Right lobe of liver (tissue), 4 donors: ENCODE results near the gene PGC.

ENCODE experiments used
- CTCF ChIP-seq, 4 donors: fragments of 200-600 bp in 3 of 4; fragments of 450-650 bp in 1 of 4; IDR thresholded peaks; one replicate each; pipeline versions ENCODE4 v1.5.1 to v1.8.0; 2016 to 2022; ENCODE audit warnings: antibody characterized with exemption in 4 of 4, mild to moderate bottlenecking in 2 of 4
- POLR2A ChIP-seq: fragments of 450-650 bp; IDR thresholded peaks from one replicate; pipeline ENCODE4 v1.6.1; 2017; ENCODE audit warnings: antibody characterized with exemption, mild to moderate bottlenecking
- donor health status: DM: no; HTN: no; CAD: no.
- donor health status: DM: no; HTN: no; CAD: no.
- donor health status: DM: no; HTN: yes; CAD: no.

DNA sequence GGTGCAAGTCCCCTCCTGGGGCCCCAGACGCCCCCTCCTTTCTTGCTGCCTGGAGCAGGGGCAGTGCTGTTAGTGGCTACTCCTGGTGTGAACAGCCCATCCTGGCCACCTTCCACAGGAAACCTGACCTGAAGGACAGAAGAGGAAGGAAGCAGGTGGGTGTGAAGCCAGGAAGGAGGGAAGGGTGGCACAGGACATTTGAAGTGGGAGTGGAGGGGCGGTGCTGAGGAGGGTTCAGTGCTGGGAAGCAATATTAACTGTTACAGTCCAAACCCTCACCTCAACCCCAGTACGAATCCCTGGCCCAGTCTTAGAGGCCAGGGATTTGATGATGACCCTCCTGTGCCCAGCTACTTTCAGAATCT, 34.2 kb upstream of the PGC start:
- TF ChIP-seq POLR2A, result no peak
- no peak for TF ChIP-seq CTCF (IDR thresholded peaks at IDR 0.05)
